ENCODE results near the gene SLC2A14.
"Not testable (repeated sequence)": the region's sequence is repeated elsewhere in the genome, so short reads cannot be mapped to it uniquely, and the experiment has no call there.

Gene SLC2A14

DNA sequence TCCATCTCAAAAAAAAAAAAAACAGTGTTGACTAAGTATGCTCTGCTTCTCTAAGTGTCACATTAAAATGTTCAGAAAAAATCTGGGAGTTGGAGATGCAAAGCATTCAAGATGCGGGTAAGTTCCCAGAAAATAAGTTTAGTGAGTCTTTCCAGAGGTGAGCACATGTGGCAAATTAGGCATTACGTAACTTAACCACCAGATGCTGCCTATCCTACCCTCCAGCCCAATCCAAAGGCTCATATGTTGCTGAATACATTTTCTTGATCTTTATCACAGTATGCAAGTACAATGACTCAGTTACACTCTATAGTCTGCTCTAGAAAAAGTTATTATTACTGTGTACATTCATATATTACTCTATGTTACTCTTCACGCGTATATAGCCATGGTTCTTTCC lies 3.6 kb downstream of the SLC2A14 start:
- no peak for DNase-seq

DNA sequence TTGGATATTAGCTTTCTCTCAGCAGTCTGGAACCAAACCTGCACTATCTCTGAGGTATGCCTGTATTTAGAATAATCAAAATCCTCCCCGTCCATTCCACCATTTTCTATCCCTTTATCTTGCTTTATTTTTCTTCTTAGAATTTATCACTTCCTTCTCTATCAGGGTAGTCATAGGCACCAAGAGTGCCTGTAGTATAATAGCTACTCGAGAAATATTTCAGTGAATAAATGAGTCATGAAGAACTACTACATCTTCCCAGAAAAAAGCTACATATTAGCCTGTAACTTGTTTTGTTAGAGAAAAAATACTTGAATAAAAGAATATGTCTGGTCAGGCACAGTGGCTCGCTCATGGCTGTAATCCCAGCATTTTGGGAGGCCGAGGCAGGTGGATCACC lies 4.3 kb downstream of the SLC2A14 start:
- no peak for DNase-seq

DNA sequence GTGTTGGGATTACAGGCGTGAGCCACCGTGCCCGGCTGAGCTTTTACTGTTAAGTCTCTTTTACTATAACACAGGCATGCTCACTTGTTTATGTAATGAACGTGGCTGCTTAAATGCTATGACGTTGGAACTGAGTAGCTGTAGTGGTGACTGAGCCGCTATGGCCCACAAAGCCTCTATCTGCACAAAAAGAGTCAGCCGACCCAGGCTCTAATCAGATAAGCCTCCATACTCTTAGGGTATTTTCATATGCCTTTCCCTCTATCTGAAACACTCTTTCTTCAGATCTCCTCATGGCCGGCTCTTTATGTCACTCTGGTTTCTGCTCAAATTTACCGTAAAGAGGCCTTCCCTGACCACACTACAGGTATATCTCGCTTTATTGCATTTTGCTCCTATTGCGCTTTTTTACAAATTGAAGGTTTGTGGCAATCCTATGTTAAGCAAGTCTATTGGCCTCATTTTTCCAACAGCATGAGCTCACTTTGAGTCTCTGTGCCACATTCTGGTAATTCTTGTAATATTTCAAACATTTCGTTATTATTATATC lies 8.0 kb downstream of the SLC2A14 start:
- no peak for DNase-seq

DNA sequence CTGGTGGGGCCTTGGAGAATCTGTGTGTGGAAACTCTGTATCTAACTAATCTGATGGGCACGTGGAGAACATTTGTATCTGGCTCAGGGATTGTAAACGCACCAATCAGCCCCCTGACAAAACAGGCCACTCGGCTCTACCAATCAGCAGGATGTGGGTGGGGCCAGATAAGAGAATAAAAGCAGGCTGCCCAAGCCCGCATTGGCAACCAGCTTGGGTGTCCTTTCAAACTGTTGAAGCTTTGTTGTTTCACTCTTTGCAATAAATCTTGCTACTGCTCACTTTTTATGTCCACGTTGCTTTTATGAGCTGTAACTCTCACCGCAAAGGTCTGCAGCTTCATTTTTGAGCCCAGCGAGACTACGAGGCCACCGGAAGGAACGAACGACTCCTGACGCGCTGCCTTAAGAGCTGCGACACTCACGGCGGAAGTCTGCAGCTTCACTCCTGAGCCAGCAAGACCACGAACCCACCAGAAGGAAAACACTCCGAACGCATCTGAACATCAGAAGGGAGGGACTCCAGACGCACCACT lies 9.8 kb downstream of the SLC2A14 start:
- DNase-seq: not testable (repeated sequence)

DNA sequence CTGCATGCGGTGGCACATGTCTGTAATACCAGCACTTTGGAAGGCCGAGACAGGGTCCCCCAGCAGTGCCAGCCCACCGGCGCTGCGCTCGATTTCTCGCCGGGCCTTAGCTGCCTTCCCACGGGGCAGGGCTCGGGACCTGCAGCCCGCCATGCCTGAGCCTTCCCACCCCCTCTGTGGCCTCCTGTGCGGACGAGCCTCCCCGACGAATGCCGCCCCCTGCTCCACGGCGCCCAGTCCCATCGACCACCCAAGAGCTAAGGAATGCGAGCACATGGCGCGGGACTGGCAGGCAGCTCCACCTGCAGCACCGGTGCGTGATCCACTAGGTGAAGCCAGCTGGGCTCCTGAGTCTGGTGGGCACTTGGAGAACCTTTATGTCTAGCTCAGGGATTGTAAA lies 10.4 kb downstream of the SLC2A14 start:
- not testable (repeated sequence) for DNase-seq

DNA sequence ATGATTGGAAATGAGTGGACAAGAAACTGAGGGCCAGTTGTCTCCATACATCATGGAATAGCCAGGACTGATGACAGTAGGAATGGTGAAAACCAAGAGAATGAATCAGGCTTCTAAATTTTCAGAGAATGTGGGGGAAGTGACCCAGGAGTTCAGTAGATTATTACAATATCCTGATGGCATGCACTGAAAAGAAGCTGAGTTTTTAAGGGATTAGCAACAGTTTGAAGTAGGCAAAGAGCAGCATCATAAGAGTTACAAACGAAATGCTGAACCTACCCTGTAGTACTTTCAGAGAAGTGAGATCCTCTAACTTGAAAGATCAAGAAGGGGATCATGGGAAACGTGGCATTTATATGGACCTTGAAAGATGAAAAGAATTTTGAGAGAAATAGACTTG lies 13.2 kb downstream of the SLC2A14 start:
- no peak for DNase-seq

DNA sequence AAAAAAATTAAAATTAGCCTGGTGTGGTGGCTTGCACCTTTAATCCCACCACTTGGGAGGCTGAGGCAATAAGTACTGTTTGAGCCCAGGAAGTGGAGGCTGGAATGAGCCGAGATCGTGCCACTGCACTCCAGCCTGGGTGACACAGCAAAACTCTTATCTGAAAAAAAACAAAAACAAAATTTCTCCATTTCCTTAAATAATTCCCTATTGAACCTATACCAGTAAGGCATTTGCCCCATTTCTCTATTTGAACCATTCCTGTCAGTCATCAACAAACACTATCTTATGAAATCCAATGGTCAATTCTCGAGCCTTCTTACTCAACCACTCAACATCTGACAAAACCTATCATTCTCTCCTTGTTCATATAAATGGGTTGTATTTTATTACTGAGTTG lies 14.7 kb downstream of the SLC2A14 start:
- no peak for DNase-seq

DNA sequence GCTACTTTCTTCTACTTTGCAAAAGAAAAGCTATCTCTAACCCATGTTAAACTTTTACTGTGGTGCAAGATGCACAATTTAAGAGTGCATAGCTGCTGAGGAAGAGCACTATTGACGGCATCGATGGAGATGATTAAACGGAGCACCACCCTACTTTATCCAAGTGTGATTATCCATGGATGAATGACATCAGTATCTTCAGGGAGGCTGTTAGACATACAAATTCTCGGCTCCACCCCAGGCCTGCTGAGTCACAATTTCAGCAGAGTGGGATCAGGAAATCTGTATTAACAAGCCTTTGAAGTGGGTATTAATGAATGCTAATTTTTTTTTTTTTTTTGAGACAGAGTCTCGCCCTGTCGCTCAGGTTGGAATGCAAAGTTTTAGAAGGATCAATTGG lies 16.2 kb downstream of the SLC2A14 start:
- DNase-seq: no peak

DNA sequence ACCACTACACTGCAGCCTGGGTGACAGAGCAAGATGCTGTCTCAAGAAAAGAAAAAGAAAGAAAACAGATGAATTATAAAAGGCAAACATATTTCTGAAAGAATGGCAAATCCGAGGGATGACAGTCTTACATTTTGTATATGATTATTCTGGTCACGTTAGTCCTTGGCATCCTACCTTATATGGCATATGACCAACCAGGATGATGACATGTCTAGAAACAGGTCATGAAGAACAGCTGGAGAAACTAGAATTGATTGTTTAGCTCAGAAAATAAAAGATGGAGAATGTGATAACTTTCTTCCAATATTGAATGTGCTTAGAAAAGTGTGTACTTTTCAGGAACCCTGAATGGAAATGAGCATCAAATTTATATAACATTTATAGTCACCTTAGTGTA lies 19.2 kb downstream of the SLC2A14 start:
- no peak for DNase-seq

DNA sequence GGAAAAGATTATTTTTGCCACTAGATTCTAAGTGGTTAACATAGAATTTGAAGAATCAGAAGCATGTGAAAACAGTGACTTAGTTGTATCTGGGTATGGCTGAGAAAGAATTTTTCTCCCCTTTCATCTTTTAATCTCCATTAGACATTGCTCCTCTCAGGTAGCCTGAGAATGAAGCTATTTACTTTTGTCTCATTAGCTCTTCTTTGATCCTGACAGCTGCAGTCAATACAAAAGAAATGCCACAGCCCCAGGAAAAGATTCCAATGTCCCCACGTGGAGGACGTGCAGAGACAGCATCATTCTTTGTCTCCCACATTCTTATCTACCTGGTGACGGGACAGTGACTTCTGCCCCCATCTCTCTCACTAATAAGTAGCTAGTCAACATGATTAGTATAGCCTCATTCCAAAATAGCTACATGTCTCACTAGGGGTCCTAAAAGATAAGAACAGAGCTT lies 21.1 kb downstream of the SLC2A14 start:
- DNase-seq: not testable (repeated sequence)

DNA sequence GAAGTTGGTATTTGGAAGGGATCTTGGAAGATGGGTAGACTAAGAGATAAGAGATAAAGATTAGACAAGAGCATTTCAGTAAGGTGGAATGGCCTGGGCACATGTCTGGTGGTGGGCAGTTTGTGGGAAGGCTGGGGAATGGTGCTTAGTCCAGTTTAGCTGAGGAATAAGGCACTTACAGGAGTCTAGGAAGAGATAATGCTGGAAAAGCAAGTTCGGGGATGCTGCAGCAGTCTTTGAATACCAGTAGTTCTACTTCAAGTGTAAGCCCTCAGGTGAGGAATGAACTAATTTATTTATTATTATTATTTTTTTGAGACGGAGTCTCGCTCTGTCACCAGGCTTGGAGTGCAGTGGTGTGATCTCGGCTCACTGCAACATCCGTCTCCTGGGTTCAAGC lies 22.6 kb downstream of the SLC2A14 start:
- DNase-seq: not testable (repeated sequence)

DNA sequence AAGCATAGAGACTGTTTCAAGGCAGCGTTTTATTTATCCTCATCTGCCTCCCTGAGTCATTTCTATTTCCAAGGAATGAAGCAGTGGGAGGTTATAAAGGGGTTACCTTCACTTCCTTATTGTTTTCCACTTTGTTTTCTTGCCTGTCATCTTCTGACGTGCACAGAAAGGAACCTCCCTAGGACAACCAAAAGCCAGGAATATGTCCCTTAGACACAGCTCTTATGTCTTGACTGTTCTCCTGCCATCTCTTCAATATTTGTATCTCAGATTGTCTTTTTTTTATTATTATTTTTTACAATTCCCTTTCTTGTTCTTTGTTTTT lies 24.7 kb downstream of the SLC2A14 start:
- not testable (repeated sequence) for DNase-seq

DNA sequence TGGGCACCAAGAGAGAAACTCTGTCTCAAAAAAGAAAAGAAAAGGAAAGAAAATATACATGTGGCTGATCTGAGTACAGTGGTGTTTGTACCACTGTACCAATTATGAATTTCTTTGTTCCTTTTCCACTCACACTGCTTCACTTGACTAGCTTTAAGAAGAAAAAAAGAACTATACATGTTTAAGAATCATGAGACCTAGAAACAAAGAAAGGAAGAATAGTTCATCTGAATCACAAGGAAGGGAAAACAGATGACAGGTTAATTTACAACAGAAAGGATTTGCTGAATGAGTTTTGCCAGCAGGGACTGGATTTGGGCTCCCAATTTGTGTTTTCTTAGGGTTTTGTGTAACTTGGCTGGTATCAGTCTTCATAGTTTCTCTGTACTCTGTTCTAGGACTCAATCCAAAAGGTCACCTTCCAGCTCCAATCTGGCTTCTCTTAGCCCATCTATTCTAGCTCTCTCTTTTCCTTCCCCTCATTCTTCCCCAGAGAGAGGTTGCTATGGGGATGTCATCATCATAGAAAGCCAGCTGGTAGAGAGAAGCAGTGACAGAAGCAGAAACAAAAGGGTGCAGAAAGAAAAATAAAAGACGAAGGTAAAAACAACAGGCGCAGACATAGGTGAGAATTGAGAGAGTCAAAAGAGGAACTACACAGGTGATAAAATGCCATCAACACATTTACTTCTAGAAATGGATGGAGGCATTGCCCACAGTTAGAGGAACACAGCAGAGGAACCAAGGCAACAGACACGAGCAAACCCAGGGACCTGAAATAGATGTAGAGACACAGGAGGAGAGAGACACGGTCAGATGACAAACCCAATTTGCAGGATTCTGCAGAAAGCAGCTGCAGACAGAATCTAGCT lies 25.3 kb downstream of the SLC2A14 start:
- DNase-seq: not testable (repeated sequence)

DNA sequence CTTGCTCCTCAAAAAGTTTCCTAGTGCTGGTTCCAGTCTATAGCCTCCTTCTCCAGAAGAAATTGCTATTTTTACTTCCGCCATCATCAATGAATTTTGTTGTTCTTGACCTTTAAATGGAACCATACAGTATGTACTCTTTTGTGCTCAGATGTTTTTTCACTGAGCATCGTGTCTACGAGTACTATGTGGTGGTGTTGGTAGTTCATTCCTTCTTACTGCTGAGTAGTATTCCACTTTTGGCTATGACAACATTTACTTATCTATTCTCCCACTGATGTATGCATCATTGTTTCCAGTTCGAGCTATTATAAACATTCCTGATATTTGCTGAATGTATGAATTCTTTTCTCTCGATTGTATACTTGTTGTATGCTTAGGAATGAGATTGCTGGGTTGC lies 28.6 kb downstream of the SLC2A14 start:
- DNase-seq: no peak

DNA sequence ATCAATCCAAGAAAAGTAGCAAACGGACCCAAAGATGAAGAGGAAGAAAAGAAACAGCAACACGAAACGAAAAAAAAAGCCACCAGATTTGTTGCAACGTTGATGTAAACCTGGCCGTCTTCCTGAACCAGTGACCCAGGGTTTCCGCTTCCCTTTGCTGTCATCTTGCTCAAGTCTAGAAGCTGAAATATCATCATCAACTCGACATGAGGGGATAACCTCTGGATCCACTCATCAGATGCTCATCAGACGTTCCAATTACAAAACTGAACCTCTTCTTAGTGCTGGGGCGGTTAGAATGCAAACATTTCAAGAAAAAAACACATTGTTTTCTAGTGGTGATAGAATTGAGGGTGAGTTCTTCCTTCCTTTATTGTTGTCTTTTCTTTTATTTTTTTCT lies 29.1 kb downstream of the SLC2A14 start:
- DNase-seq: peak; percentile 18 to 42

DNA sequence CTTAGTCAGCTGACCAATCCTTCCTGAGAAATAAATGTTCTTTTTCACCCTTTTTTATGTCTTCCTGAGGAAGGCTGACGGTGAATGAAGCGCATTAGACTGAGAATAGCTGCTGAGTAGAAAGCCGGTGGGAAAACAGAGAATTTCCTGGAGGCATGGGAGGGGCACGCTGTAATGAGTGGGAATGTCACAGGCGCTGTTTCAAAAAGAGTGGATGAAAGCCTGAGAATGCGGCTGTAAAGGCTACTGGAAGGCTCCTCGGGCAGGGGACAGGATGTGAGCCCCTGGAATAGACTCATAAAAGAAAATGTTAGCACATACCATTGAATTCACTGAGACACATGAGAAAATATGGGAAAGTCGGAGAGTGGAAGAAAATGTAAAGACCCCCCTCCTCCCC lies 29.6 kb downstream of the SLC2A14 start:
- DNase-seq: not testable (repeated sequence)

DNA sequence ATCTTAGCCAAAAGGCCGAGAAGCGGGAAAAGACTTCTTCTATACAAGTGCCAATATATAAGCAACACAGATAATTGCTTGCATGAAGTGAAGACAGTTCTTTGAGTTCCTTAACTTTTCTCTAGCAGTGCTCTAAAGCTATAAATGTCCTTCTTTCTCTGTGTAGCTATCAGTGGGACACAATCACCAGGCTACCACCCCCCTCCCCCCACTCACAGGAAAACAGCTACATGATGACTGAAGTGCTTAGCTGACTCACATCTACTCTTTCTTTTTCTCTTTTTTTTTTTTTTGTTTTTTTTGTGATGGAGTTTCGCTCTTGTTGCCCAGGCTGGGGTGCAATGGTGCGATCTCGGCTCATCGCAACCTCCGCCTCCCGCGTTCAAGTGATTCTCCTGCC lies 30.3 kb downstream of the SLC2A14 start:
- DNase-seq: not testable (repeated sequence)

DNA sequence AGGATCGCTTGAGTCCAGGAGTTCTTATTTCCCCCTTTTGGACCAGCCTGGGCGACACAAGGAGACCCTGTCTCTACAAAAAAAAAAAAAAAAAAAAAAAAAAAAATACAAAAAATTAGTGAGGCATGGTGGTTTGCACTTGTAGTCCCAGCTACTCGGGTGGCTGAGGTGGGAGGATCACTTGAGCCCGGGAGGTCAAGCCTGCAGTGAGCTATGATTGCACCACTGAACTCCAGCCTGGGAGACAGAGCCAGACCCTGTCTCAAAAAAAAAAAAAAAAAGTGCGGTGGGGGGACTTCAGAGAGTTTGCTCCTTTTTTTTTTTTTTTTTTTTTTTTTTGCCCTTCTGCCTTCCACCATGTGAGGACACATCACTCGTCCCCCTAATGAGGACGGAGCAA lies 32.9 kb downstream of the SLC2A14 start:
- DNase-seq: not testable (repeated sequence)

DNA sequence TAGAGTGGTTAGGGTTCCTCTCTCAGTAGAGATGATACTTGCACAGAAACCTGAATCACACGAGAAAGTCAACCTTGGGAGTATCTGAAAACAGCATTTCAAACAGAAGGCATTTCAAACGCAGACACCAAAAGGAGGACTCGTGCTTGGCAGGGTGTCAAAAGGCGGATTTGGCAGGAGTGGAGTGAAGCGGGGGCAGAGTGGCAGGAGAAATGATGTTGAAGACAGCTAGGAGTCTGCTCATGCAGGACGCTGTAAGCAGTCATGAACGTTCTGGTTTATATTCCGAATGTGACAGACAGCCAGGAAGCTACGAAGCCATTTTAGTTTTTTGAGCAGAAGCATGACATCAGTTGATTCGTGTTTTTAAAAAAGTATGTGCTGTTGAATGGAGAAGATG lies 33.5 kb downstream of the SLC2A14 start:
- DNase-seq: not testable (repeated sequence)

DNA sequence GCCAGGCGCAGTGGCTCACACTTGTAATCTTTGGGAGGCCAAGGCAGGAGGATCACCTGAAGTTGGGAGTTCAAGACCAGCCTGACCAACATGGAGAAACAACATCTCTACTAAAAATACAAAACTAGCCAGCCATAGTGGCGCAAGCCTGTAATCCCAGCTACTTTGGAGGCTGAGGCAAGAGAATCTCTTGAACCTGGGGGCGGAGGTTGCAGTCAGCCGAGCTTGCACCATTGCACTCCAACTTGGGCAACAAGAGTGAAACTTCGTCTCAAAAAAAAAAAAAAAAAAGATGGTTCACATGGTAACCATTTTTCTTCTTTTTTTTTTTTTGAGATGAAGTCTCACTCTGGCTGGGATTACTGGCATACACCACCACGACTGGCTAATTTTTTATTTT lies 35.3 kb downstream of the SLC2A14 start:
- no peak for DNase-seq

DNA sequence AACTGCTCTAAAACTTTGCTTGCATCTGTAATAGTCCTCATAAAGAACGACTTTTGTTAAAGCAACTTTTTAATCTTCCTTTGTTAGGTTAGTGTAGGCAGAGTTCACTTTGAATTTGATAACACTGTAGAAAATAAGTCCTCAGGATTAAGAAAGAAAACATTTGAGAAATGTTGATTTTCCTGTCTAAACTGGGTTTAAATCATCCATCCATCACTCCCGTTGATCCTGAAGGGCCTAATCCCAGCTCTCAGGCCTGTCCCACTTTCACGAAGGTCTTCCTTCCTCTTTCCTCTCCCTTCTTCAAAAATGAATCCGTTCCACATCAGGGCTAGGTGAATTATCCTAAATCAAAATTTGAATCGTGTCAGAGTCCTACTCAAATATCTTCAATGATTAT lies 36.9 kb downstream of the SLC2A14 start:
- DNase-seq: no peak

DNA sequence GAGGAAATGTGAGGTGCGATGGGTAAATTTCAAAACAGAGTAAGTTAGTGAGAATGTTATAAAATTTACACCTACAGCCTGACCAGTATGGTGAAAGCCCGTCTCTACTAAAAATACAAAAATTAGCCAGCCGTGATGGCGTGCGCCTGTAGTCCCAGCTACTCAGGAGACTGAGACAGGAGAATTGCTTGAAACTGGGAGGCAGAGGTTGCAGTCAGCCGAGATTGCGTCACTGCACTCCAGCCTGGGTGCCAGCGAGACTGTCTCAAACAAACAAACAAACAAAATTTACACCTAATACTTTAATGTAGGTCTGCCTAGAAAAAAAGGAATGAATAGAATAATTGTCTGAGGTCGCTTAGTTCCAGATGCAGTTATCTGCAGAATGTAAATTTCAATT lies 37.6 kb downstream of the SLC2A14 start:
- DNase-seq: no peak

DNA sequence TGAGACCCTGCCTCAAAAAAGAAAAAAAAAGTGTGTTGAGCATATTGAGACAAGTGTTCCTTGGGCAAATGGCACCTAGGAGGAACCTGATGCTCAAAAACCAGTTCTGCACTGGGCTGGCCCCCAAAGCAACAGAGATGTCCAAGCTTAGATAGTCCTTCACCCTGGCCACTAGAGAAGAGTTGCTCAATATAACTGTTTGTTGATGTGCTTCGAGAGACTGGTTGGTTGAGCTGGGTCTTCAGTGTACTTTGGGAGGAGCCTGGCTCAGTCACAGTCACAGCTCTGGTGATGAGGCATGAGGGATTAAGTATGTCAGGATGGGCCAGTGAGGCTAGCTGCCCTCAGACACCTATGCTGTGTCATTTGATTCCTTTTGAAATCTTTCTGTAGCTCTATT lies 38.0 kb downstream of the SLC2A14 start:
- no peak for DNase-seq

DNA sequence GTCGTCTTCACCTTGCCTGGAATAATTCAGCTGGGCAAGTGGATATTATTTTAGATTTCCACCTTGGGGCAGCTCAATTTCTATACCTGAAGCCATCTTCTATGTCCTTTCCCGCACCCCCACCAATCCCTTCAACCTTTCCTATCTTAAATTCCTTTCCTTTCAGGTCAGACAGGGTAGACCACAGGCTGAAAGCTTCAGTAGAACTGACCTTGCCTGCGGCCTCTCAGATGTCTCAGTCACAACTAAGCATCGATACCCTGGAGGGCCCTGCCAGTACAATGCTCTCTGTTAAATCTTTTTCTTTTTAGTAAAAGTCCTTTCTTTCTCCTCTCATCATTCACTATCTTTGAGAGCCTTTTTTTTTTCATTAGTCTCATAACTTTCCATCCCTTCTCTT lies 38.9 kb downstream of the SLC2A14 start:
- DNase-seq: no peak

DNA sequence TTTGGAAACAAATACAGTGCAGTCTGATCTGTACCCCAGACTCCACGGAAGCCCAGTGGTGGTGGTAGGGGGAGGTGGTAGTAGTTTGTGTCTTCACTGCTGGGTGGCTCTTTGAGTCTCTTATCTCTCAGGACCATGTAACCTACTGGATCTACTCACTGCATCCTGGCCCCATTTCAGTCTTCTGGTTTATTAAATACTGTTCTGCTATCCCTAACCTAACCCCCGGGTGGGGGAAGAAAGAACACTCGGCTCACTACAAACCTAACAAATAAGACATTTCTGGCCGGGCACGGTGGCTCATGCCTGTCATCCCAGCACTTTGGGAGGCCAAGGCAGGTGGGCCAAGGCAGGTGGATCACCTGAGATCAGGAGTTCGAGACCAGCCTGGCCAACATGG lies 39.5 kb downstream of the SLC2A14 start:
- DNase-seq: not testable (repeated sequence)
